Neural cell (in vitro differentiated cells): Measurements from ENCODE around the gene BRD9. TPM values are rescaled to one million over a fixed set of nuclear protein-coding genes. Genes with fewer than 3 reads are reported as not detected.

Experiments
- H2AFZ ChIP-seq: fragments of 200-600, 300-800 bp; sonication (generic), shearing (Covaris generic); 2 replicates; pipeline ENCODE4 v1.6.0; 2014; ENCODE audit warnings: low read depth, mild to moderate bottlenecking, antibody characterized with exemption, low read length, moderate library complexity
- H3F3A ChIP-seq: fragments of 200-600 bp; shearing (Covaris generic); 2 replicates; pipeline ENCODE4 v1.6.1; 2016; ENCODE audit warnings: mild to moderate bottlenecking, moderate library complexity, mixed read lengths, antibody characterized with exemption, low read length; ENCODE audit not compliant: insufficient read depth, poor library complexity, severe bottlenecking
- H3K27ac ChIP-seq: fragments of 200-600, 300-800 bp; sonication (generic), shearing (Covaris generic); 2 replicates; pipeline ENCODE4 v1.5.1; 2014; ENCODE audit warnings: mild to moderate bottlenecking, low read length, moderate library complexity
- H3K27me3 ChIP-seq: fragments of 300-800, 200-600 bp; sonication (generic), shearing (Covaris generic); 2 replicates; pipeline ENCODE4 v1.6.0; 2014; ENCODE audit warnings: mild to moderate bottlenecking, low read depth, low read length, moderate library complexity; ENCODE audit not compliant: insufficient read depth
- H3K36me3 ChIP-seq: fragments of 300-800, 200-600 bp; sonication (generic), shearing (Covaris generic); 2 replicates; pipeline ENCODE4 v1.5.1; 2014; ENCODE audit warnings: mild to moderate bottlenecking, antibody characterized with exemption, low read length, moderate library complexity; ENCODE audit not compliant: insufficient read depth
- H3K4me2 ChIP-seq: fragments of 300-800, 200-600 bp; sonication (generic), shearing (Covaris generic); 2 replicates; pipeline ENCODE4 v1.6.0; 2014; ENCODE audit warnings: mild to moderate bottlenecking, low read length
- H3K4me3 ChIP-seq: fragments of 300-800, 200-600 bp; sonication (generic), shearing (Covaris generic); 2 replicates; pipeline ENCODE4 v1.5.1; 2014; ENCODE audit warnings: mild to moderate bottlenecking, low read length, moderate library complexity
- H3K79me2 ChIP-seq: fragments of 200-600 bp; shearing (Covaris generic); replicated peaks from 2 replicates; pipeline ENCODE4 v1.6.0; 2014; ENCODE audit warnings: mild to moderate bottlenecking, low read length, moderate library complexity; ENCODE audit not compliant: insufficient read depth
- H3K9ac ChIP-seq: fragments of 300-800, 200-600 bp; sonication (generic), shearing (Covaris generic); 2 replicates; pipeline ENCODE4 v1.6.1; 2016; ENCODE audit warnings: mild to moderate bottlenecking, low read length, mixed read lengths
- H3K9me2 ChIP-seq: fragments of 200-600 bp; shearing (Covaris generic); 2 replicates; pipeline ENCODE4 v1.6.1; 2016; ENCODE audit warnings: mild to moderate bottlenecking, low read length, mixed read lengths; ENCODE audit not compliant: insufficient read depth
- H3K9me3 ChIP-seq: fragments of 200-600, 300-800 bp; sonication (generic), shearing (Covaris generic); 2 replicates; pipeline ENCODE4 v1.6.1; 2016; ENCODE audit warnings: mild to moderate bottlenecking, mixed run types, low read length, moderate library complexity, mixed read lengths
- H4K20me1 ChIP-seq: fragments of 200-600 bp; shearing (Covaris generic); 2 replicates; pipeline ENCODE4 v1.6.1; 2016; ENCODE audit warnings: mild to moderate bottlenecking, mixed run types; ENCODE audit not compliant: insufficient read depth
- CTCF ChIP-seq: fragments of 450-650 bp; IDR thresholded peaks from 2 replicates; pipeline ENCODE4 v1.5.1; 2014; ENCODE audit warnings: antibody characterized with exemption, mild to moderate bottlenecking, moderate library complexity; ENCODE audit not compliant: poor library complexity, severe bottlenecking
- EP300 ChIP-seq: fragments of 450-650 bp; conservative IDR thresholded peaks from 2 replicates; pipeline ENCODE4 v1.6.1; 2014; ENCODE audit warnings: antibody characterized with exemption, mild to moderate bottlenecking, moderate library complexity; ENCODE audit not compliant: poor library complexity, severe bottlenecking
- EZH2 ChIP-seq: fragments of 200-600, 300-800 bp; shearing (Covaris generic), sonication (generic); IDR thresholded peaks from 2 replicates; pipeline ENCODE4 v1.6.1; 2014; ENCODE audit warnings: antibody characterized with exemption, low read length, borderline replicate concordance, mild to moderate bottlenecking; ENCODE audit not compliant: insufficient read depth, poor library complexity, severe bottlenecking
- MXI1 ChIP-seq: fragments of 450-650 bp; conservative IDR thresholded peaks from 2 replicates; pipeline ENCODE4 v1.6.1; 2014; ENCODE audit warnings: antibody characterized with exemption, mild to moderate bottlenecking; ENCODE audit not compliant: poor library complexity, severe bottlenecking
- POLR2AphosphoS5 ChIP-seq: IDR thresholded peaks from 2 replicates; pipeline ENCODE4 v1.6.1; 2012
- RAD21 ChIP-seq: fragments of 450-650 bp; conservative IDR thresholded peaks from 2 replicates; pipeline ENCODE4 v1.6.1; 2014; ENCODE audit warnings: antibody characterized with exemption, mild to moderate bottlenecking, moderate library complexity
- REST ChIP-seq: IDR thresholded peaks from 2 replicates; pipeline ENCODE4 v1.6.1; 2012; ENCODE audit warnings: borderline replicate concordance
- SMC3 ChIP-seq: fragments of 450-650 bp; conservative IDR thresholded peaks from 2 replicates; pipeline ENCODE4 v1.6.1; 2014; ENCODE audit warnings: antibody characterized with exemption, mild to moderate bottlenecking, moderate library complexity; ENCODE audit not compliant: poor library complexity
- TAF1 ChIP-seq: IDR thresholded peaks from 2 replicates; pipeline ENCODE4 v1.6.1; 2012; ENCODE audit warnings: low read depth
- polyA plus RNA-seq: library from polyadenylated mRNA; depleted of rRNA; stranded (reverse); fragments of >200 nt; gene quantifications from 2 replicates; pipeline ENCODE4 v1.2.3, GENCODE V29; 2014

BRD9 gene
- polyA plus RNA-seq, 1 donor from 2014 or later = 50.4 TPM

GRCh38 chr5:860506-861150 is 32.0 kb downstream of the BRD9 start:
- H4K20me1 ChIP-seq = no peaks in the 10 kb centered on the region
- no peak overlapping the region for H2AFZ ChIP-seq
- no peak overlapping the region for H3K27ac ChIP-seq
- H3K27me3 ChIP-seq = no peaks in the 10 kb centered on the region
- no peaks in the 10 kb centered on the region for H3F3A ChIP-seq
- no peak overlapping the region for H3K4me2 ChIP-seq
- no peak overlapping the region for H3K9ac ChIP-seq
- no peaks in the 10 kb centered on the region for H3K36me3 ChIP-seq
- no peak for TF ChIP-seq RAD21
- TF ChIP-seq TAF1 = no peak
- no peak for TF ChIP-seq EP300
- TF ChIP-seq MXI1 = no peak
- TF ChIP-seq REST = no peak
- TF ChIP-seq EZH2 = no peak
- no peak for TF ChIP-seq POLR2AphosphoS5
- TF ChIP-seq SMC3 = no peak
- no peak for TF ChIP-seq CTCF
- no peaks in the 10 kb centered on the region for H3K9me2 ChIP-seq
- H3K9me3 ChIP-seq = no peaks in the 10 kb centered on the region
- H3K79me2 ChIP-seq = no peaks in the 10 kb centered on the region
- H3K4me3 ChIP-seq = no peak overlapping the region

- Histone ChIP-seq H3K9me2 (no peaks in the 10 kb centered on the region), H4K20me1 (no peaks in the 10 kb centered on the region), H3K9me3 (no peaks in the 10 kb centered on the region), H3K36me3 (no peaks in the 10 kb centered on the region), H3K27me3 (no peaks in the 10 kb centered on the region), H3K4me2 (no peak overlapping the region), H3F3A (no peaks in the 10 kb centered on the region), H3K27ac (no peak overlapping the region), H3K79me2 (no peaks in the 10 kb centered on the region), H2AFZ (no peak overlapping the region), H3K9ac (no peak overlapping the region), H3K4me3 (no peak overlapping the region)
- TF ChIP-seq POLR2AphosphoS5 (no peak), EP300 (no peak), EZH2 (no peak), RAD21 (no peak), CTCF (no peak), SMC3 (no peak), TAF1 (no peak), MXI1 (no peak), REST (no peak)
These were observed 32.8 kb downstream of the BRD9 start for GRCh38 chr5:859798-860296.
